A549 (cell line): ENCODE results near the gene SNAP29.

Experiments used
- EP300 ChIP-seq, 2 experiments: fragments of >200 bp; sonication (Bioruptor Twin); formaldehyde crosslinking; IDR thresholded peaks; 2 replicates in 1 of 2; 3 replicates in 1 of 2; pipeline ENCODE4 v1.6.1; 2016 to 2017
- POLR2AphosphoS2 ChIP-seq: conservative IDR thresholded peaks from 2 replicates; pipeline ENCODE4 v1.6.1; 2012; ENCODE audit warnings: low read length, improper control_type of control experiment, inconsistent platforms
- TF ChIP-seq, protein P1 (sequence below): fragments of >200 bp; sonication (Bioruptor Twin); formaldehyde crosslinking; IDR thresholded peaks from 3 replicates; pipeline ENCODE4 v1.5.1; 2016

- TF ChIP-seq EP300 (IDR thresholded peaks at IDR 0.05): no peak
- TF ChIP-seq POLR2AphosphoS2: no peak
- TF ChIP-seq, protein P1, sequence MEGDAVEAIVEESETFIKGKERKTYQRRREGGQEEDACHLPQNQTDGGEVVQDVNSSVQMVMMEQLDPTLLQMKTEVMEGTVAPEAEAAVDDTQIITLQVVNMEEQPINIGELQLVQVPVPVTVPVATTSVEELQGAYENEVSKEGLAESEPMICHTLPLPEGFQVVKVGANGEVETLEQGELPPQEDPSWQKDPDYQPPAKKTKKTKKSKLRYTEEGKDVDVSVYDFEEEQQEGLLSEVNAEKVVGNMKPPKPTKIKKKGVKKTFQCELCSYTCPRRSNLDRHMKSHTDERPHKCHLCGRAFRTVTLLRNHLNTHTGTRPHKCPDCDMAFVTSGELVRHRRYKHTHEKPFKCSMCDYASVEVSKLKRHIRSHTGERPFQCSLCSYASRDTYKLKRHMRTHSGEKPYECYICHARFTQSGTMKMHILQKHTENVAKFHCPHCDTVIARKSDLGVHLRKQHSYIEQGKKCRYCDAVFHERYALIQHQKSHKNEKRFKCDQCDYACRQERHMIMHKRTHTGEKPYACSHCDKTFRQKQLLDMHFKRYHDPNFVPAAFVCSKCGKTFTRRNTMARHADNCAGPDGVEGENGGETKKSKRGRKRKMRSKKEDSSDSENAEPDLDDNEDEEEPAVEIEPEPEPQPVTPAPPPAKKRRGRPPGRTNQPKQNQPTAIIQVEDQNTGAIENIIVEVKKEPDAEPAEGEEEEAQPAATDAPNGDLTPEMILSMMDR: no peak
These were observed 69.2 kb downstream of the SNAP29 start for GRCh38 chr22:20927940-20928572.
